ENCODE measurements around the gene MANEAL. TPM values are rescaled to one million over a fixed set of nuclear protein-coding genes. Genes with fewer than 3 reads are reported as not detected.

The MANEAL gene
- total and polyA plus RNA-seq, 2 donors (not counting 1 experiment from before 2014, with no cell fraction given): 3.1 to 6.6 TPM

- Mint-ChIP-seq H3K9me3 (ENCODE audit: insufficient read depth) (no peaks in the 10 kb centered on the region), H3K4me1 (no peaks in the 10 kb centered on the region), H3K27ac (no peak overlapping the region), H3K27me3 (peaks cover 28% of the 10 kb centered on the region), H3K4me3 (no peak overlapping the region)
- TF ChIP-seq EZH2 (IDR thresholded peaks at IDR 0.05; ENCODE audit: borderline replicate concordance, insufficient read depth, low read depth, low read length, poor library complexity, severe bottlenecking) (no peak), CTCF (IDR thresholded peaks at IDR 0.05) (no peak)
- Histone ChIP-seq H2AFZ (ENCODE audit: insufficient read depth, low read depth, low read length, poor library complexity, severe bottlenecking) (no peak overlapping the region), H3K4me3 (ENCODE audit: control extremely low read depth in 1 of 5, extremely low read depth in 1 of 5, insufficient read depth in 1 of 5, low read depth in 2 of 5, low read length in 4 of 5) (no peak overlapping the region), H4K20me1 (ENCODE audit: control insufficient read depth, insufficient read depth, low read length, poor library complexity, severe bottlenecking) (no peaks in the 10 kb centered on the region), H3K36me3 (replicated peaks in 1 of 2; ENCODE audit: control extremely low read depth in 1 of 2, control insufficient read depth in 1 of 2, extremely low read depth in 1 of 2, insufficient read depth in 2 of 2, low read length in 1 of 2) (no peaks in the 10 kb centered on the region), H3K9me3 (ENCODE audit: control extremely low read depth in 1 of 3, control insufficient read depth in 2 of 3, insufficient read depth in 1 of 3, low read length in 2 of 3) (peaks cover 0 to 9% (median 0%) of the 10 kb centered on the region in 3 donors), H3K9ac (ENCODE audit: low read length) (no peak overlapping the region), H3K4me1 (ENCODE audit: control insufficient read depth in 2 of 2, insufficient read depth in 2 of 2, low read length in 2 of 2) (peaks cover 0 to under 1% of the 10 kb centered on the region in 2 donors), H3K79me2 (ENCODE audit: control insufficient read depth, insufficient read depth, low read length) (no peaks in the 10 kb centered on the region), H3K27ac (ENCODE audit: low read length in 2 of 2) (no peak overlapping the region), H3K27me3 (replicated peaks in 1 of 4; ENCODE audit: control extremely low read depth in 1 of 4, control insufficient read depth in 3 of 4, insufficient read depth in 4 of 4, low read length in 3 of 4) (peaks cover 0 to 60% (median 19%) of the 10 kb centered on the region in 4 experiments), H3K4me2 (replicated peaks; ENCODE audit: low read depth, low read length, poor library complexity, severe bottlenecking) (no peak overlapping the region)
- no peak for DNase-seq
- CTCF ChIA-PET: no interaction called here
- POLR2A ChIA-PET: no interaction called here
- intact Hi-C loops (cut with micrococcal nuclease): no loop called here
- no peak for ATAC-seq (ENCODE audit: low read depth)
- no CpG with 5 or more reads among the region's 2 CpGs for WGBS (ENCODE audit: insufficient coverage)
Measured at GRCh38 chr1:37759451-37759850, 34.2 kb upstream of the MANEAL start.

GRCh38 chr1:37761416-37762095 is 32.1 kb upstream of the MANEAL start:
- no peak overlapping the region for H3K4me3 ChIP-seq (ENCODE audit: control extremely low read depth in 1 of 5, extremely low read depth in 1 of 5, insufficient read depth in 1 of 5, low read depth in 2 of 5, low read length in 4 of 5)
- no peak overlapping the region for H3K27ac Mint-ChIP-seq
- no peak overlapping the region for H3K4me3 Mint-ChIP-seq
- no peaks in the 10 kb centered on the region for H4K20me1 ChIP-seq (ENCODE audit: control insufficient read depth, insufficient read depth, low read length, poor library complexity, severe bottlenecking)
- H3K36me3 ChIP-seq (replicated peaks in 1 of 2; ENCODE audit: control extremely low read depth in 1 of 2, control insufficient read depth in 1 of 2, extremely low read depth in 1 of 2, insufficient read depth in 2 of 2, low read length in 1 of 2): no peaks in the 10 kb centered on the region
- no peak overlapping the region for H2AFZ ChIP-seq (ENCODE audit: insufficient read depth, low read depth, low read length, poor library complexity, severe bottlenecking)
- no peak overlapping the region for H3K9ac ChIP-seq (ENCODE audit: low read length)
- ATAC-seq (ENCODE audit: low read depth): no peak
- no peak overlapping the region for H3K4me2 ChIP-seq (replicated peaks; ENCODE audit: low read depth, low read length, poor library complexity, severe bottlenecking)
- no peaks in the 10 kb centered on the region for H3K79me2 ChIP-seq (ENCODE audit: control insufficient read depth, insufficient read depth, low read length)
- peaks cover 48% of the 10 kb centered on the region for H3K27me3 Mint-ChIP-seq
- TF ChIP-seq CTCF (IDR thresholded peaks at IDR 0.05) (no peak), EZH2 (IDR thresholded peaks at IDR 0.05; ENCODE audit: borderline replicate concordance, insufficient read depth, low read depth, low read length, poor library complexity, severe bottlenecking) (no peak)
- H3K27ac ChIP-seq (ENCODE audit: low read length in 2 of 2): no peak overlapping the region
- ChIA-PET CTCF (no interaction called here), POLR2A (no interaction called here)
- no peaks in the 10 kb centered on the region for H3K9me3 Mint-ChIP-seq (ENCODE audit: insufficient read depth)
- DNase-seq: no peak
- WGBS (ENCODE audit: insufficient coverage): 65% methylated on average over 67 of the region's 68 CpGs
- H3K4me1 Mint-ChIP-seq: peaks cover 20% of the 10 kb centered on the region
- peaks cover 0 to 76% (median 31%) of the 10 kb centered on the region in 4 experiments for H3K27me3 ChIP-seq (replicated peaks in 1 of 4; ENCODE audit: control extremely low read depth in 1 of 4, control insufficient read depth in 3 of 4, insufficient read depth in 4 of 4, low read length in 3 of 4)
- H3K4me1 ChIP-seq (ENCODE audit: control insufficient read depth in 2 of 2, insufficient read depth in 2 of 2, low read length in 2 of 2): peaks cover 17 to 20% of the 10 kb centered on the region in 2 donors
- intact Hi-C loops (cut with micrococcal nuclease): no loop called here
- peaks cover 0 to 29% (median 0%) of the 10 kb centered on the region in 3 donors for H3K9me3 ChIP-seq (ENCODE audit: control extremely low read depth in 1 of 3, control insufficient read depth in 2 of 3, insufficient read depth in 1 of 3, low read length in 2 of 3)
